ENCODE data around the gene CNGB1.
"Not testable (repeated sequence)": the region's sequence is repeated elsewhere in the genome, so short reads cannot be mapped to it uniquely, and the experiment has no call there.

CNGB1 gene

DNA sequence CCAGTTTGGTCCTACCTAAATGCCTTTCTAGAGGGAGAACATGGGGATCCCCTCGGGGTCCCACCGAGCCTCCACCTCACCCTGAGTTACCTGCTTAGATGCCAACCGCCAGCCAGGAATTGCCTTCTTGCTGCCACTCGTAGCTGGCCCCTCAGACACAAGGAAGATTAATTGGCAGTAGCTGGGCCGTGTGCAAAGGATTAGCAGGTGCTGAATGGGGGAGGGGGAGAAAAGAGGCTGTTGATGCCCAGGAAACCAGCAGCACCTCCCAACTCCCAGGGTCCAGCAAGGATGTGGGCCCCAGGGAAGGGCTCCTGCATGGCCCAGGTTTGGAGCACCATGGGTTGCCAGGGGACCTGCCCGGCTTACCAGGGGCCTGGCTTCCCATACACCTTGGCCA, at the start of gene CNGB1:
Gene CNGB1, minus strand, starts transcription at position 159 of the 400 bp plus-strand sequence. CDS start 3,842 bp downstream, outside the sequence.
- no peak for DNase-seq

DNA sequence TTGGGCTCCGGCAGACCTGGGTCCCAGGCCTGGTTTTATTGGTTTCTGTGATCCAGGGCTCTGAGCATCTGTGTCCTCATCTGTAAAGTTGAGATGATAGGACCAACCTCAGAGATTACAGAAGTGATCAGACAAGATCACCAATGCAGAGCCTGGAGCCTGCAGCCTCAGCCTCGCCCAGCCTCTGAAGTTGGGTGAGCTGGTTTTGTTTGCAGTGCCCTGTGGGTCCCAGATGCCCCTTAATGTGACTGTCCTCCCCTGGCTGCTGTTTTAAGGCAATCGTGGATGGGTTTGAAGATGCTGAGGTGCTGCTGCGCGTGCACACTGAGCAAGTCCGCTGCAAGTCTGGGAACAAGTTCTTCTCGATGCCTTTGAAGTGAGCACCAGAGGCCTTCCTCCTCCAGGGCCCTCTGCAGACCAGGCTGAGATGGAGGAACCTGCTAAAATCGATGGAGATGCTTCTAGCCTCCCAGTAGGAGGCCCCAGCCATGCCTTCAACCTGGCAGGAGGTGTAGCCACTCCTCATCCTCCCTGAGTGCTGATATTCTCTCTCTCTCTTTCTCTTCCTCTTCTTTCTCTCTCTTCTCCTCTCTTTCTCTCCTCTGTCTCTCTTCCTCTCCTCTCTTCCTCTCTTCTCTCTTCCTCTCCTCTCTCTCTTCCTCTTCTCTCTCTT, 49.1 kb upstream of the CNGB1 start:
- DNase-seq: no peak

GRCh38 chr16:58018803-58019202, 47.9 kb upstream of the CNGB1 start:
- DNase-seq: no peak

DNA sequence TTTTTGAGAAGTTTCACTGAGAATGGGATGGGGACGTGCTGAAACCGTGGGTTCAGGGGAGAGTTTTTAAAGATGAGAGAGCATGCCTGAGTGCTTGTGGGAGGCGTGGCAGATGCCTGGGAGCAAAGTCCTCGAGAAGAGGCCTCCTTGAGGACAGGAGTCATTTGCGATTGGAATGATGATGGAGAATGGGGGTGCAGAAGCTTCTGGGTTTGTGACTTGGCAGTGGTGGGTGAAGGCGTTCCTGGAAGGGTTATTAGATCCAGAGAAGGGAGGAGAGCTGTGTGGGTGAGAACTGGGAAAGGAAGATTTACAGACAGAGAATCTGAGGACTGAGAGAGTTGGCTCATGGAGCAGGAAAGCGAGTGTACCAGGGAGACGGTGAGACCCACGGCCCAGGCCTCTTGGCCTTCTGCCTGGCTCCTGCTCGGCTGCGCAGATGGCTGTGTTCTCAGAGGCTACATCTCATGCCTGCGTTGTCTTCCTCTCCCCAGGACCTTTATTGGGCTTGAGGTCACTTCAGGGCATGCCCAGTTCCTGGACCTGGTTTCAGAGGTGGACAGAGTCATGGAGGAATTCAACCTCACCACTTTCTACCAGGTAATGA, 46.0 kb upstream of the CNGB1 start:
- no peak for DNase-seq

DNA sequence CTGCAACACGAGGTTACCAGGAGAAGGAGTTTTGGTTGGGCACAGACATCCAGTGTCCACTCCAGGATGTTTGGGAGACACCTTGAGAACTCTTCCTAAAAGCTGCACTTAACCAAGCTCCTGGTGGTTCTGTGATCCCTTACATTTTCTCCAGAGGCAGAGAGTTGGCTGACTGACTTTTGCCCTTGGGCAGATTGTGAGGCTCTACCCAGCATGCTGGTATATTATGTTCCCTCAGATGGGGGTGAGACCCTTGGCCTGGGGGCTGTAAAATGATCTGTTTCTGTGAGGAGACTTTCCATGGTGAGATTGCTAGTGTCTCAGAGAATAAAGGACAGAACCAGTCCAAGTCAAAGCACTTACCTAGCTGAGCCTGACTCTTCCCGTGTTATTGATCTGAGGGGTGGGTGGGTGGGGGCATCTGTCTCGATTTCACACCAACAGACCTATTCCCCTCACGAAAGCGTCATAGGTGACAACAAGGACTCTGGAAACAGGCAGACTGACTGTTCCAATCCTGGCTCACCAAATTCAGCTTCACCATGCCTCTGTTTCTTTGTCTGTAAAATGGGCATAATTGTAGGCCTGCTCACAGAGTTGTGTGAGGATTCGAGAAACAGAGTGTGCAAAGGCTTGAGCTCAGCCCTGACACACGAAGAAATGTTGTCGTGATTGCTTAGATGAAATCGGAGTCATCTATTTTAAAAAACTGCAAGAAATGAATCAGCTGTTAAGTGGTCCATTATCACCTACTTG, 42.5 kb upstream of the CNGB1 start:
- no peak for DNase-seq

DNA sequence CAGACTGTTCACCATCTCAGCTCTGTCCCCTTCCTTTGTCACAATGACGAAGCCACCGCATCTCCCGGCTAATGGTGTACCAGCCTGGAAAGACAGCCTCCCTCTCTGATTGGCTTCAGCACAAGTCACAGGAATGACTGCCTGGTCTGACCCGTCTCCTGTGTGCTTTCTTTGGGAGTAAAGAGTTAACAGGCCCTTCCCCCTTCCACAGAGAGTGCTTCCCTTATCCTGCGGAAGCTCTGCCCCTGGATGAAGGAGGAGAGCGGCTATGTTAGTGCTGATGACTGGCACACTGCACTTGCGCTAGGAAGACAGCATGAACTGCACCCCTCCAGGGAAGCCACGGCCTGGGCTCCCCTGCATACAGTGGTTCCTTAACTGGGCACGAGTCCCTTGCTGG, 41.6 kb upstream of the CNGB1 start:
- no peak for DNase-seq

- no peak for DNase-seq
Observed at GRCh38 chr16:58011652-58012051, 40.7 kb upstream of the CNGB1 start.

GRCh38 chr16:58010886-58011285, 40.0 kb upstream of the CNGB1 start:
- DNase-seq: no peak

GRCh38 chr16:58009856-58010416, 39.0 kb upstream of the CNGB1 start:
- no peak for DNase-seq

GRCh38 chr16:58004736-58005135, 33.8 kb upstream of the CNGB1 start:
- not testable (repeated sequence) for DNase-seq

GRCh38 chr16:58002936-58003335, 32.0 kb upstream of the CNGB1 start:
- DNase-seq: no peak

DNA sequence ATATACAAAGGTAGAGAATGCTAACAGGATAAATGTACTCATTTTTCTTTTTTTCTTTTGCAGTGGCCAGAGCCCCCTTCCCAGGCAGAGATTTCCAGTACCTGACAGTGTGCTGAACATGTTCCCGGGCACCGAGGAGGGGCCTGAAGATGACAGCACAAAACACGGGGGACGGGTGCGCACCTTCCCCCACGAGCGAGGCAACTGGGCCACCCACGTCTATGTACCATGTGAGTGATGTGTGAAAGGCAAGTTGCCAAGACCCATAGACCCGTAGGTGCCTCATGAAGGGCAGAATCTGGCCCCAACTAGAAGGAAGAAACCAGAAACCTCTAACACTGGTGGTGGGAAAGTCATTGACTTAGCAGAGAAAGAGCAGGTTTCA, 31.5 kb upstream of the CNGB1 start:
- DNase-seq: no peak

DNA sequence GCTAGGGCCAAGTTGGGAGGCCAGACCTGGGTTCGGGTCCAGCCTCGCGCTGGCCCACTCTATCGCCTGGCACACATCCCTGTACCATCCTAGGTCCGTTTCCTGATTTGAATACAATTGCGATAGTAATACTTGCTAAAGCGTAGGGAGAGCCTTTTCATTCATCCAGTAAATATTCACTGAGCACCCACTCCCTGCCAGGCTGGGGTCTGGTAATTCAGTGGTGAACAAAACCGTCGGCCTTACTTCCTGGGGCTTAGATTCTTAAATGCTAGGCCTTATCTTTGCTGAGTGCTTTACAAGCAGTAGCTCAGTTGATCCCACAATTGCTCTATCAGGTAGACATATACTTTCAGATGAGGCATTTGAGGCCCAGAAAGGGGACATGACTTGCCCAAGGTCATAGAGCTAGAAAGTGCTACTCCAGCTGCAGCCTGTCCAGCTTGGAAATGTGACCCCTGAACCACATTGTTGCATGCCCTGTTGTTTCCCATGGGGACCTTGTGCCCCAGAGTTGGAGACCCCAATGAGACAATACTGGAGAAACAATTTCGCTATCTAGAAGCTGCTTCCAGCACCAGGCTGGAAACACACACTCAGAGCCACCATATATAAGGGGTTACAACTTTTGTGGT, 31.0 kb upstream of the CNGB1 start:
- DNase-seq: no peak

DNA sequence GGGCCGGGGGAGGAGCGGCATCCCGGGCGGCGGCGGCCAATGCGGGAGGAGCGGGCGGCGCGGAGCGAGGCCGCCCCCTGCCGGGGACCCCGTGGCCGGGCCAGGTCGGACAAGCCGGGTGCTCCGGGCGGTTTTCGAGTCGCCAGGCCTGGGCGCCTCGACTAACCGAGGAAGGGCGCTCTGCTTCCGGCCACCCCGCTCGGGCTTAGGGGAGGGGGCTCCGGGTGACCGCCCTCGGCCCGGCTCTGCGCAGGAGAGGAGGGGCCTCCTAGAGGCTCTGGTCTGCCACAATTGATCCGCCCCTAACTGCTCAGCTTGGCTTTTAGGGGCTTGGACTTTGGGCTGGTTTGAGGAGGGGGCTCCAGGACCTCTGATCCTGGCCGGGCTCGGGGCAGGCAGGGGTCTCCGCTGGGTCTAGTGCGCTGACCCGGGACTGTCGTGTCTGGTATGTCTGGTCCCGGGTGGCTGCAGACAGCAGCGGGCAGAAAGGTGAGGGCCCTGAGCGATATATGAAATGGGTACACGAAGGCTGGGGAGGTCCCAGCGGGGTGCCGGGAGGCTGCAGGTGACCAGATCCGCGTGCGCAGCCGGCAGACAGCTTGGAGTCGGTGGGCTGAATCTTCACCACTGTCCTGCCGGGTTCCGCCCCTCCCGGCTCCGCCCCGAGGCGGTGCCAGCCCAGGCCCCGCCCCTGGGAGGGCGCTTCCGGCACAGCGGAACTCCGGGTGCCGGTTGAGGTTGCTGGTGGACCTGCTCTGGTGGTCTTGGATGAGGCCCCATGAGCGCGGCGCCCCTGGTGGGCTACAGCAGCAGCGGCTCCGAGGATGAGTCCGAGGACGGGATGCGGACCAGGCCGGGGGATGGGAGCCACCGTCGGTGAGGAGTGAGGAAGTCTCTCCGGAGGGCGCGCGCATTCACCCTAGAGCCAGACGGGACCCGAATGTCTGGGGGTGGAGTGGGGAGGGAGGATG, 30.1 kb upstream of the CNGB1 start, which contains the start of gene USB1:
Gene USB1, plus strand, starts transcription at position 702 of the 971 bp plus-strand sequence. Its CDS starts 77 bp downstream, at position 779.
- peak; percentile 70 to 77 (median 74) for DNase-seq

DNA sequence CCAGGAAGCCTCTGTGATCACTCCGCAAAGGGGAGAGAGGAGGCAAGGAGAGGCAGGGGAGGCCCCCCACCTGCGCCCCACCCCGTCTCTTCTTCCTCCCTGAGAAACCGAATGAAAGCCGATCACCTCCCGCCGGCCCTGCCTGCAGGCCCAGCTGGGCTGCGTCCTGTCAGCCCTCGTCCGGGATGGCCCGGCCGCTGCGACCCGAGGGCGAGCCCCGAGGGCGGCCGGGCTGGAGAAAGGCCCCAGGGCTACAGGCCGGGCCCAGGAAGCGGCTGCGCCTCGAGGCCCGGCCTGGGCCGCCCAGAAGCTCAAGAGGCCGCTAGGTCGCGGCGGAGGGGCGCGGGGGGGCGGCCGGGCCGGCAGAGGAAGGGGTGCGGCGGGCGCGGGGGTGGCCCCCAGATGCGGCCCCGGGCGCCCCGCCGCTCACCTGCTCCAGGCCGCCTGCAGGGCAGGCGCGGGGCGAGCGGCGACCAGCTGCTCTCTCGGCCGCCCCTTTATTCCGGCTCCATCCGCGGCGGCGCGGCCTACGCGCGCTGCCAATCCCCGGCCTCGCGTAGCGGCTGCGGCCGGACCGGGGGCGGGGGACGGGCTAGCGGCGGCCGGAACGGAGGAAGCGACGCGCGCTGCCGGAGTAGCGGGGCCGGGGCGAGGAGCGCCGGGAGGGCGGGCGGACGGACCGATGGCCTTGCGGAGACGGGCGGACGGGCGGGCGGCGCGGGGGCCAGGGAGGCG, 29.2 kb upstream of the CNGB1 start, which contains the start of gene ZNF319:
Gene ZNF319, minus strand, starts transcription at position 702 of the 735 bp plus-strand sequence. CDS start 2,407 bp downstream, outside the sequence.
- DNase-seq: no peak

GRCh38 chr16:57999366-57999970, 28.5 kb upstream of the CNGB1 start:
- no peak for DNase-seq

GRCh38 chr16:57998992-57999365, 28.1 kb upstream of the CNGB1 start:
- DNase-seq: no peak

DNA sequence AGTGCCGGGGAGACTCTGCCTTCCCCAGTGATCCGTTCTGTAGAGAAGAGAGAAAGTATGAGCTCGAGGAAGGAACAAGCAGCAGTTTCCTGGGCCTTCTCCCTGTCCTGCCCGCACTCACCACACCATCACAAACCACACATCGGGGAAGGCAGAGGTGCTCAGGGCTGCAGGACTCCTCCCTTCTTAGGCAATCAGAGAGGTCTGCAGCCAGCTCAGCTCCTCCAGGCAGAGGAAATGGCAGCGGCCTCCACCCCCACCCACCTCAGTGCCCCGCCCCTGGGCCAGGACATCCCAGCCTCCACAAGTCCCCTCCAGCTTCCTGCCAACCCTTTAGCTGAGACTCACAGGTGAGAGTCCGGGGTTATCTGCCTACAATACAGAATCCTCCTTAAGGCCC, 27.6 kb upstream of the CNGB1 start:
- DNase-seq: no peak

DNA sequence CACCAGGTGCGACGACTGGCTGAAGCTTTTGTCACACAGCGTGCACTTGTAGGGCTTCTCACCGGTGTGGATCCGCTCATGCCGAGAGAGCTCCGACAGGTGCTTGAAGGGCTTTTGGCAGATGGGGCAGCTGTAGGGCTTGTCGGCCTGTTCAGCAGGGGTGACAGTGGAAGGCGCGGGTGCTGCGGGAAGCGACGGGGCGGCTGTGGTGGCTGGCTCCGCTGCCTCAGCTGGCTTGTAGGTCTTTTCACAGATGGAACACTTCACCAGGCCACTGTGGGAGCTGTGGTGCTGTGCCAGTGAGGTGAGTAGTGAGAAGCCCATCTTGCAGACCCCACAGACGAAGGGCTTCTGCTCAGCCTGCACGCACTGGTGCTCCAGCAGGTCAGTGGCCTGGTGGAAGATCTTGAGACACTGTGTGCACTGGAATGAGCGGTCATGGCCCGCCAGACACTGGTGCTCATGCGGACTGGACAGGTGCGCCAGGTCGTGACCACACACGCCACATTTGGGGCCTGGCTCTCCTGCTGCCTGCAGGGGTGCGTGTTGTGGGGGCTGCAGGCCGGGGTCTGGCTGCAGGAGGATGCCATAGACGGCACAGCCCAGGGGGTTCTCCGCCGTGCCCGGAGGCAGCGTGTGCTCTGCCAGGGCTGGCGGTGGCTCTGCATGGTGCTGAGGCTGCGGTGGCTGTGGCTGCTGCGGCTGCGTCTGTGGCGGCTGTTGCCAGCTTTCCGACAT, 26.8 kb upstream of the CNGB1 start:
- DNase-seq: no peak

DNA sequence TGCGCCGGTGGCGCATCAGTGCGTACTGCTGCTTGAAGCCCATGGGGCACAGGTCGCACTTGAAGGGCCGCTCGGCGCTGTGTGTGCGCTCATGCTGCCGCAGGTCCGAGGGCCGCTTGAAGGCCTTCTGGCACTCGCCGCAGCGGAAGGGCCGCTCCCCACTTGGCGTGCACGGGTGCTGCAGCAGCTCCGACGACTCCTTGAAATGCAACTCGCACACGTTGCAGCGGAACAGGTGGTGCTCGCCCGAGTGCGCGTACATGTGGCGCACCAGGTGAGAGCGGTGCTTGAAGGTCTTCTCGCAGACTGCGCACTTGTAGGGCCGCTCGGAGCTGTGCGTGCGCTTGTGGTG, 26.2 kb upstream of the CNGB1 start:
- no peak for DNase-seq
